Stimulated activated CD8-positive, alpha-beta memory T cell treated with anti-CD3 and anti-CD28 coated beads, Interleukin-7, amount 100 ng/mL, for 1 hour (primary cell): ENCODE results near the gene UBAC1.

Experiments
- DNase-seq, 2 donors: peaks; one replicate each; pipeline ENCODE4 v3.0.0-alpha.2; 2020; ENCODE audit warnings: low read depth in 2 of 2

Gene UBAC1

DNA sequence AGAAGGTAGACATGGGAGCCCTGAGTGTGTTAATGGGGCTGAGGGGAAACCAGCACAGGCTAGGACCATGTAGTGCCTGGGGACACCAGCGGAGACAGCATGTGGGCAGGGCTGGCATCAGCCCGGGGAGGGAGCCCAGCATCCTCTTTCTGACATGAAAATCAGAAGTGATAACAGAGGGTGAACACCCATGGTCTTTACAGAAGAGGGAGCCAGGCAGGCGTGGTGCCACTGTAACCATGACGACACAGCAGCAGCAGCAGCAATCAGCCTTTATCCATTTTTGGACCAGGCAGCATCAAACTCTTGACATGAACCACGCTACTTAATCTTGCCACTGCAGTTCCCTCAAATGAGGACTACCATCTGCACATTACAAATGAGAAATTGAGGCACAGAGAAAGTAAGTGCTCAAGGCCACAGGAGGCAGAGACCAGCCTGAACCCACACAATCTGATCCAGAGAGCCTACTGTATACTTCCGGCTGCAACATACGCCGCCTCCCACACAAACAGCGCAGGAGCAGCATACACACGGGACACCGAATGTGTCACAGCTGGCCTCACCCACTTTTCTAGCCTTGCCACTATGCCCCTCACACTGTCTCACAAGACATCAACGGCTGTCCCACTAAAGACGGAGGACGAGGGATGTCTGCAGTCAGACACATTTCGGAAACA, 77.6 kb downstream of the UBAC1 start:
- DNase-seq: no peak
